Testis (tissue), 2 donors: ENCODE data around the gene GPRASP3.

Experiments
- CTCF ChIP-seq, 3 experiments: fragments of 450-650 bp in 2 of 3; fragments of 200-600 bp in 1 of 3; sonication (generic) in 1 of 3; IDR thresholded peaks; one replicate each; pipeline ENCODE4 v1.5.1; 2016 to 2019; ENCODE audit warnings: antibody characterized with exemption in 3 of 3, mild to moderate bottlenecking in 2 of 3, moderate library complexity in 1 of 3
- POLR2A ChIP-seq: fragments of 450-650 bp; IDR thresholded peaks from one replicate; pipeline ENCODE4 v1.6.1; 2017; ENCODE audit warnings: antibody characterized with exemption, mild to moderate bottlenecking, moderate library complexity

DNA sequence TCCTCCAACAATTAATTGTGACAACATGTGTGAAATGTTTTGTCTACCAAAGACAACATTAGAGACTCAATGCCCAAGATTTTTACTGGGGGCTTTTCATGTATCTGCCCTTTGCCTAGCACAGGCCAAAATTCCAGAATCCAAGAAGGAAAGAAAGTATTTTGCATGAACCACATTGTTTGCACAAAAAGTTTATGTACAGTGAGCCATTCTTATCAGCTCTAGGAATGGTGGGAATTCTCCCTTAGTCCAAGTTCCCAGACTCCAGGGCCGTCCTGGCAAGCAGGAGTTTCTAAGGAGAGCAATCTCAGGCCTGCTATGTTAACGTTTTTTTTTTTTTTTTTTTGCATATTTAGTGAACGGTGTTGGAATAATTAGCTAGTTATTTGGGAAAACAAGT lies 47.7 kb upstream of the GPRASP3 start:
- TF ChIP-seq CTCF (IDR thresholded peaks at IDR 0.05): no peak
- no peak for TF ChIP-seq POLR2A
